ENCODE results near the gene SMAP1. TPM values are rescaled to one million over a fixed set of nuclear protein-coding genes. Genes with fewer than 3 reads are reported as not detected.

The SMAP1 gene
- total RNA-seq, 2 experiments from 2014 or later = 51.2 to 62.0 TPM

- Mint-ChIP-seq H3K36me3 (ENCODE audit: low read depth) (peaks cover 31% of the 10 kb centered on the region), H3K27ac (no peak overlapping the region), H3K4me1 (no peaks in the 10 kb centered on the region), H3K9me3 (no peaks in the 10 kb centered on the region), H3K27me3 (no peaks in the 10 kb centered on the region), H3K4me3 (no peak overlapping the region)
- no peak for DNase-seq
- POLR2A ChIA-PET = no interaction called here
- CTCF ChIA-PET = no interaction called here
Measured at GRCh38 chr6:70860045-70860444, 192.4 kb downstream of the SMAP1 start.

- Mint-ChIP-seq H3K27ac (no peak overlapping the region), H3K4me1 (no peaks in the 10 kb centered on the region), H3K27me3 (no peaks in the 10 kb centered on the region), H3K36me3 (ENCODE audit: low read depth) (peaks cover 28% of the 10 kb centered on the region), H3K9me3 (no peaks in the 10 kb centered on the region), H3K4me3 (no peak overlapping the region)
- CTCF ChIA-PET = interaction anchor here (0.6 kb wide), 1 partner anchor 629 kb away, joined by 3 read pairs; no protein-coding TSS in a partner anchor
- POLR2A ChIA-PET = no interaction called here
- DNase-seq = no peak
Measured at GRCh38 chr6:70860920-70861319, 193.2 kb downstream of the SMAP1 start.

- Mint-ChIP-seq H3K4me1 (no peaks in the 10 kb centered on the region), H3K36me3 (ENCODE audit: low read depth) (peaks cover 24% of the 10 kb centered on the region), H3K27ac (no peak overlapping the region), H3K9me3 (peaks cover 2% of the 10 kb centered on the region), H3K4me3 (no peak overlapping the region), H3K27me3 (peaks cover 17% of the 10 kb centered on the region)
- ChIA-PET POLR2A (no interaction called here), CTCF (no interaction called here)
- DNase-seq = no peak
Measured at GRCh38 chr6:70863343-70863742, 195.7 kb downstream of the SMAP1 start.

- Mint-ChIP-seq H3K27ac (no peak overlapping the region), H3K9me3 (peaks cover 2% of the 10 kb centered on the region), H3K4me1 (no peaks in the 10 kb centered on the region), H3K4me3 (no peak overlapping the region), H3K36me3 (ENCODE audit: low read depth) (peaks cover 18% of the 10 kb centered on the region), H3K27me3 (peaks cover 21% of the 10 kb centered on the region)
- CTCF ChIA-PET = no interaction called here
- no peak for DNase-seq
- POLR2A ChIA-PET = no interaction called here
Measured at GRCh38 chr6:70864401-70864800, 196.7 kb downstream of the SMAP1 start.

GRCh38 chr6:70872469-70872868, 204.8 kb downstream of the SMAP1 start:
- H3K9me3 Mint-ChIP-seq = peaks cover 13% of the 10 kb centered on the region
- CTCF ChIA-PET = no interaction called here

GRCh38 chr6:70874181-70874913, 206.7 kb downstream of the SMAP1 start:
- H3K27me3 Mint-ChIP-seq = peaks cover 26% of the 10 kb centered on the region

More at GRCh38 chr6:70872469-70872868, 204.8 kb downstream of the SMAP1 start:
- Mint-ChIP-seq H3K4me1 (no peaks in the 10 kb centered on the region), H3K27me3 (peaks cover 33% of the 10 kb centered on the region), H3K4me3 (no peak overlapping the region), H3K36me3 (ENCODE audit: low read depth) (peaks cover 2% of the 10 kb centered on the region), H3K27ac (no peak overlapping the region)
- no peak for DNase-seq
- POLR2A ChIA-PET = no interaction called here

GRCh38 chr6:70879496-70879895, 211.8 kb downstream of the SMAP1 start:
- Mint-ChIP-seq H3K36me3 (ENCODE audit: low read depth) (no peaks in the 10 kb centered on the region), H3K9me3 (no peaks in the 10 kb centered on the region), H3K4me1 (no peaks in the 10 kb centered on the region), H3K4me3 (no peak overlapping the region), H3K27me3 (peaks cover 18% of the 10 kb centered on the region), H3K27ac (no peak overlapping the region)
- POLR2A ChIA-PET = no interaction called here
- DNase-seq = no peak
- CTCF ChIA-PET = interaction anchor here (0.6 kb wide), 1 partner anchor 106 kb away, joined by 3 read pairs; no protein-coding TSS in a partner anchor

More at GRCh38 chr6:70874181-70874913, 206.7 kb downstream of the SMAP1 start:
- POLR2A ChIA-PET = no interaction called here
- no peak overlapping the region for H3K4me3 Mint-ChIP-seq
- DNase-seq = no peak
- peaks cover 13% of the 10 kb centered on the region for H3K9me3 Mint-ChIP-seq
- CTCF ChIA-PET = interaction anchor here (1.5 kb wide), 1 partner anchor 10 kb away, joined by 5 read pairs; no protein-coding TSS in a partner anchor
- H3K36me3 Mint-ChIP-seq (ENCODE audit: low read depth) = peaks cover 2% of the 10 kb centered on the region
- H3K27ac Mint-ChIP-seq = no peak overlapping the region
- H3K4me1 Mint-ChIP-seq = no peaks in the 10 kb centered on the region

GRCh38 chr6:70884074-70884983, 216.6 kb downstream of the SMAP1 start:
- Mint-ChIP-seq H3K4me3 (no peak overlapping the region), H3K4me1 (no peaks in the 10 kb centered on the region), H3K36me3 (ENCODE audit: low read depth) (no peaks in the 10 kb centered on the region), H3K27me3 (peaks cover 4% of the 10 kb centered on the region), H3K27ac (no peak overlapping the region), H3K9me3 (no peaks in the 10 kb centered on the region)
- CTCF ChIA-PET = interaction anchor here (0.5 to 2.1 kb wide), 7 partner anchors 10 to 574 kb away, joined by 3 to 14 read pairs (median 5); no protein-coding TSS in a partner anchor
- peak; percentile 70 for DNase-seq
- POLR2A ChIA-PET = no interaction called here

- POLR2A ChIA-PET = no interaction called here
Measured at GRCh38 chr6:70886071-70886470, 218.4 kb downstream of the SMAP1 start.

GRCh38 chr6:70886661-70887060, 219.0 kb downstream of the SMAP1 start:
- CTCF ChIA-PET = no interaction called here
- H3K36me3 Mint-ChIP-seq (ENCODE audit: low read depth) = no peaks in the 10 kb centered on the region
- no peak for DNase-seq
- H3K27ac Mint-ChIP-seq = no peak overlapping the region
- H3K9me3 Mint-ChIP-seq = no peaks in the 10 kb centered on the region
- H3K4me3 Mint-ChIP-seq = no peak overlapping the region
- H3K27me3 Mint-ChIP-seq = peaks cover 3% of the 10 kb centered on the region
- POLR2A ChIA-PET = no interaction called here
- no peaks in the 10 kb centered on the region for H3K4me1 Mint-ChIP-seq

More at GRCh38 chr6:70886071-70886470, 218.4 kb downstream of the SMAP1 start:
- Mint-ChIP-seq H3K4me3 (no peak overlapping the region), H3K4me1 (no peaks in the 10 kb centered on the region), H3K27me3 (peaks cover 4% of the 10 kb centered on the region), H3K9me3 (no peaks in the 10 kb centered on the region), H3K36me3 (ENCODE audit: low read depth) (no peaks in the 10 kb centered on the region), H3K27ac (no peak overlapping the region)
- CTCF ChIA-PET = no interaction called here
- no peak for DNase-seq

- no peak for DNase-seq
- Mint-ChIP-seq H3K27ac (no peak overlapping the region), H3K36me3 (ENCODE audit: low read depth) (no peaks in the 10 kb centered on the region), H3K4me3 (no peak overlapping the region), H3K9me3 (no peaks in the 10 kb centered on the region), H3K4me1 (no peaks in the 10 kb centered on the region), H3K27me3 (peaks cover 5% of the 10 kb centered on the region)
- CTCF ChIA-PET = no interaction called here
- POLR2A ChIA-PET = interaction anchor here (0.8 kb wide), 1 partner anchor 1304 kb away, joined by 5 read pairs; no protein-coding TSS in a partner anchor
Measured at GRCh38 chr6:70889270-70889669, 221.6 kb downstream of the SMAP1 start.

- Mint-ChIP-seq H3K27ac (no peak overlapping the region), H3K9me3 (no peaks in the 10 kb centered on the region), H3K36me3 (ENCODE audit: low read depth) (no peaks in the 10 kb centered on the region), H3K27me3 (peaks cover 12% of the 10 kb centered on the region), H3K4me3 (no peak overlapping the region), H3K4me1 (no peaks in the 10 kb centered on the region)
- ChIA-PET POLR2A (no interaction called here), CTCF (no interaction called here)
- no peak for DNase-seq
Measured at GRCh38 chr6:70894001-70894400, 226.3 kb downstream of the SMAP1 start.

- Mint-ChIP-seq H3K9me3 (no peaks in the 10 kb centered on the region), H3K27ac (no peak overlapping the region), H3K4me3 (no peak overlapping the region), H3K4me1 (no peaks in the 10 kb centered on the region), H3K27me3 (peaks cover 12% of the 10 kb centered on the region), H3K36me3 (ENCODE audit: low read depth) (no peaks in the 10 kb centered on the region)
- CTCF ChIA-PET = no interaction called here
- POLR2A ChIA-PET = no interaction called here
- no peak for DNase-seq
Measured at GRCh38 chr6:70900047-70900446, 232.4 kb downstream of the SMAP1 start.

Data from activated CD4-positive, alpha-beta T cell treated with anti-CD3 and anti-CD28 coated beads, Interleukin-2, amount 10 ng/mL, durations not matched to agents 7 days and 5 days (primary cell).